K562 (cell line): ENCODE results near the gene DTNB. TPM values are rescaled to one million over a fixed set of nuclear protein-coding genes. Genes with fewer than 3 reads are reported as not detected.

Experiments
- ATAC-seq: fragments of 200-7000 bp; cut with Tn5 transposase; 3 replicates; pipeline ENCODE4 v1.9.1; 2020; ENCODE audit warnings: moderate library complexity
- BruUV-seq: library from RNA; stranded (reverse); fragments of 400-500 nt; replicated peaks from 2 replicates; lab custom pipeline; 2021; lab: Mats Ljungman, UMichigan
- CTCF ChIA-PET: fragments of 300-600 bp; formaldehyde crosslinking; extraction: SDS; loops from one replicate; lab custom pipeline; 2021; ENCODE audit warnings: low intra/inter-chr PET ratio; lab: Yijun Ruan, JAX
- POLR2A ChIA-PET: fragments of 300-600, 350-650 bp; sonication (Branson Sonifier 250); formaldehyde crosslinking; extraction: SDS; loops from one replicate; lab custom pipeline; 2021; ENCODE audit warnings: antibody characterized with exemption, inconsistent platforms; lab: Yijun Ruan, JAX
- DNase-seq, 4 experiments: peaks; one replicate each; pipeline versions ENCODE4 v3.0.0 to v3.0.0-alpha.2; 2011 to 2018; ENCODE audit warnings: low spot score in 3 of 4, mixed read lengths in 3 of 4; ENCODE audit errors: extremely low read depth in 1 of 4
- FAIRE-seq: peaks from 2 replicates; lab custom pipeline; 2011; peaks lifted over from hg19 to GRCh38; lab: Jason Lieb, UNC
- H2AFZ ChIP-seq: 2 replicates; pipeline ENCODE4 v1.6.0; 2011; ENCODE audit warnings: low read depth, low read length, control low read depth, inconsistent platforms
- H3K27ac ChIP-seq: fragments of 200-600 bp; 3 replicates; pipeline ENCODE4 v1.8.0; 2011; ENCODE audit warnings: low read depth, mild to moderate bottlenecking, control low read depth, inconsistent platforms, low read length, moderate library complexity, mixed read lengths; ENCODE audit errors: extremely low read depth
- H3K27me3 ChIP-seq, 2 experiments: fragments of 300-600 bp in 1 of 2; 2 replicates in 1 of 2; 3 replicates in 1 of 2; pipeline versions ENCODE4 v1.6.0 to v1.8.0; 2011; ENCODE audit warnings: inconsistent platforms in 2 of 2, low read length in 2 of 2, mild to moderate bottlenecking in 1 of 2, mixed read lengths in 1 of 2, moderate library complexity in 1 of 2; ENCODE audit not compliant: control insufficient read depth in 2 of 2, insufficient read depth in 2 of 2
- H3K36me3 ChIP-seq: fragments of 300-600 bp; 3 replicates; pipeline ENCODE4 v1.8.0; 2011; ENCODE audit warnings: mild to moderate bottlenecking, low read length, inconsistent platforms; ENCODE audit not compliant: control insufficient read depth, insufficient read depth
- H3K4me1 ChIP-seq, 2 experiments: fragments of 200-600 bp in 1 of 2; replicated peaks in 1 of 2; 2 replicates in 1 of 2; 3 replicates in 1 of 2; pipeline versions ENCODE4 v1.5.1 to v1.8.0; 2011; ENCODE audit warnings: inconsistent platforms in 2 of 2, low read length in 2 of 2, mild to moderate bottlenecking in 1 of 2, mixed read lengths in 1 of 2, moderate library complexity in 1 of 2; ENCODE audit not compliant: control insufficient read depth in 2 of 2, insufficient read depth in 2 of 2
- H3K4me2 ChIP-seq: 2 replicates; pipeline ENCODE4 v1.6.1; 2011; ENCODE audit warnings: low read length, control low read depth, inconsistent platforms, mixed read lengths; ENCODE audit not compliant: insufficient read depth
- H3K4me3 ChIP-seq: fragments of 200-600 bp; sonication (generic), shearing (Covaris generic); 2 replicates; pipeline ENCODE4 v1.5.1; 2016; ENCODE audit warnings: control low read depth, inconsistent platforms
- H3K79me2 ChIP-seq: fragments of 200-600 bp; 3 replicates; pipeline ENCODE4 v1.8.0; 2011; ENCODE audit warnings: low read length, inconsistent platforms; ENCODE audit not compliant: control insufficient read depth, insufficient read depth
- H3K9ac ChIP-seq, 2 experiments: 2 replicates each; pipeline versions ENCODE4 v1.6.0 to v1.6.1; 2011; ENCODE audit warnings: low read depth in 2 of 2, low read length in 2 of 2, control low read depth in 1 of 2, inconsistent platforms in 1 of 2, mild to moderate bottlenecking in 1 of 2, mixed read lengths in 1 of 2; ENCODE audit not compliant: insufficient read depth in 1 of 2
- H3K9me1 ChIP-seq: one replicate; pipeline ENCODE4 v1.6.0; 2011; ENCODE audit warnings: inconsistent platforms, mild to moderate bottlenecking, low read length, moderate library complexity; ENCODE audit not compliant: control insufficient read depth, insufficient read depth
- H3K9me3 ChIP-seq: replicated peaks from 2 replicates; pipeline ENCODE4 v1.5.1; 2011; ENCODE audit warnings: low read depth, low read length, inconsistent platforms; ENCODE audit not compliant: control insufficient read depth, insufficient read depth
- H4K20me1 ChIP-seq: replicated peaks from 2 replicates; pipeline ENCODE4 v1.6.1; 2011; ENCODE audit warnings: low read length, inconsistent platforms, mixed read lengths; ENCODE audit not compliant: control insufficient read depth, insufficient read depth
- CBFA2T3 ChIP-seq: fragments of 450-650 bp; IDR thresholded peaks from 2 replicates; pipeline ENCODE4 v1.6.1; 2017
- CBX5 ChIP-seq: IDR thresholded peaks from 2 replicates; pipeline ENCODE4 v1.6.1; 2014; ENCODE audit warnings: low read depth, borderline replicate concordance
- CHCHD3 ChIP-seq: fragments of 250-450 bp; sonication (Bioruptor Pico); IDR thresholded peaks from 2 replicates; pipeline ENCODE4 v2.1.2; 2022; ENCODE audit warnings: mild to moderate bottlenecking
- ELF4 ChIP-seq: fragments of 450-650 bp; formaldehyde crosslinking; IDR thresholded peaks from 2 replicates; pipeline ENCODE4 v1.4.0; 2022; ENCODE audit warnings: missing genetic modification characterization
- HNRNPLL ChIP-seq: fragments of 200-400 bp; formaldehyde crosslinking; IDR thresholded peaks from 2 replicates; pipeline ENCODE4 v1.6.1; 2017; ENCODE audit warnings: low read length, low read depth, mild to moderate bottlenecking; ENCODE audit not compliant: poor library complexity, severe bottlenecking
- NCOA2 ChIP-seq, 2 experiments: fragments of 450-650 bp; IDR thresholded peaks; 2 replicates each; pipeline ENCODE4 v1.6.1; 2018; ENCODE audit warnings: mild to moderate bottlenecking in 2 of 2, moderate library complexity in 1 of 2; ENCODE audit not compliant: partially characterized antibody in 2 of 2
- RBM22 ChIP-seq: fragments of 200-400 bp; formaldehyde crosslinking; IDR thresholded peaks from 2 replicates; pipeline ENCODE4 v1.6.1; 2018; ENCODE audit warnings: low read length, low read depth; ENCODE audit not compliant: poor library complexity, severe bottlenecking
- RFX5 ChIP-seq: IDR thresholded peaks from 2 replicates; pipeline ENCODE4 v1.6.1; 2011; ENCODE audit warnings: low read depth, mild to moderate bottlenecking, improper control_type of control experiment, low read length
- WHSC1 ChIP-seq: IDR thresholded peaks from one replicate; pipeline ENCODE4 v1.6.1; 2012; ENCODE audit warnings: low read length, control low read depth, inconsistent platforms
- ZBTB17 ChIP-seq: fragments of 450-650 bp; formaldehyde crosslinking; IDR thresholded peaks from 2 replicates; pipeline ENCODE4 v1.4.0; 2020; ENCODE audit warnings: mild to moderate bottlenecking
- WGBS: fragments of 100-300 bp; shearing (Covaris generic); methylation state at CpG from one replicate; pipeline ENCODE4 v1.1.6; 2016; ENCODE audit warnings: low coverage, mixed read lengths; ENCODE audit not compliant: insufficient coverage; ENCODE audit errors: missing lambda C conversion rate; 5-methylcytosine and 5-hydroxymethylcytosine counted together
- in situ Hi-C: fragments of 300-500 bp; cut with MboI; formaldehyde crosslinking; loops from 4 replicates; pipeline ENCODE4 v1.15.0; 2018; ENCODE audit warnings: inconsistent platforms, mixed read lengths
- intact Hi-C: fragments of 100-400 bp; cut with micrococcal nuclease; formaldehyde crosslinking; loops from 2 replicates; pipeline ENCODE4 v1.14.2; 2022
- polyA plus RNA-seq, 8 experiments: library from polyadenylated mRNA; depleted of rRNA in 4 of 8; stranded (reverse) in 5 of 8; unstranded in 3 of 8; fragments of >200 nt; fragmentation: Nextera tagmentation in 2 of 8; fragmentation: Illumina TruSeq in 1 of 8; extraction: Ambion mirVana in 2 of 8; extraction: Trizol in 1 of 8; gene quantifications; 2 replicates each; pipeline versions ENCODE4 v1.2.1 to v1.2.3, GENCODE V29; 2011 to 2014; ENCODE audit warnings: inconsistent platforms in 1 of 8, missing spikeins in 1 of 8
- total RNA-seq, 7 experiments: library from RNA; depleted of rRNA in 6 of 7; stranded (reverse); fragments of >200 nt in 6 of 7; fragmentation: Illumina TruSeq in 2 of 7; extraction: Trizol in 2 of 7; gene quantifications; 2 replicates each; pipeline versions ENCODE4 v1.2.1 to v1.2.3, GENCODE V29; 2011 to 2021; ENCODE audit warnings: low replicate concordance in 1 of 7
- TF ChIP-seq, protein P1 (sequence below): sonication (generic); formaldehyde crosslinking; IDR thresholded peaks from 2 replicates; pipeline ENCODE4 v1.8.0; 2022; ENCODE audit warnings: missing genetic modification reagents, mild to moderate bottlenecking, borderline replicate concordance
- TF ChIP-seq, protein P2 (sequence below), 2 experiments: fragments of 450-650 bp; conservative IDR thresholded peaks; 2 replicates each; pipeline ENCODE4 v1.6.1; 2017; ENCODE audit warnings: mild to moderate bottlenecking in 2 of 2, moderate library complexity in 2 of 2
- TF ChIP-seq, protein P3 (sequence below): IDR thresholded peaks from 3 replicates; pipeline ENCODE4 v1.6.1; 2011; ENCODE audit warnings: borderline replicate concordance, mild to moderate bottlenecking, moderate library complexity; ENCODE audit not compliant: insufficient read length; ENCODE audit errors: extremely low read depth
- TF ChIP-seq, protein P4 (sequence below): fragments of 250-450 bp; sonication (Bioruptor Pico); IDR thresholded peaks from 2 replicates; pipeline ENCODE4 v1.8.0; 2022; ENCODE audit warnings: moderate library complexity, mild to moderate bottlenecking, inconsistent platforms

DTNB gene
- total and polyA plus RNA-seq, 9 of the 15 experiments (the other 6 are each of a cell fraction or from before 2014, with no cell fraction given): 0.18 to 2.0 (median 0.77) TPM; not detected in 2

DNA sequence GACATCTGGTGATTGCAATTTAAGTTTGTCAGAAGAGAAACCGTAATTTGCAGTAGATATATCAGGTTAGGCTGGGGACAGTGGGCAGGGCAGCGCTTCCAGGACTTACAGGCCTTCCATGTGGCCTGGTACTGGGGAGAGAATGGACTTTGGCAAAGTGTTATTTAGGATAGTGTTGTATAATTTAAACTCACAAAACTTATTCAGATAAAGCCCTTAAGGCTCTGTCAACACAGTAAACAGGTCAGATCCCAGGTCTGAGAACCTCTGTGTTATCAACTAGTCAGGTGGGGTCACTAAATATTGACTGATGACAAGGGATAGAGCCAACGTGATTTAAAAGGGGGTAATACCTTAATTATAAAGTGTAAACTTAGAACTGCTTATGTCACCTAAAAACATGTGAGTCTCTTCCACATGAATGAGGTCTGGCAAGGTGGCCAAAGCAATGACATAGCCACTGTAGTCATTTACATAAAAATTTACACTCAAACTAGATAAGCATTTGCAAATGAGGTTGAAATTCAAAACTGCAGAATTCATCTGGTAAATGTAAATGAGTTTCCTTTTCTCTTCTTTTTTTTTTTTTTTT is 251.5 kb downstream of the DTNB start (continued):
- no peak for TF ChIP-seq ELF4
- TF ChIP-seq, protein P1, sequence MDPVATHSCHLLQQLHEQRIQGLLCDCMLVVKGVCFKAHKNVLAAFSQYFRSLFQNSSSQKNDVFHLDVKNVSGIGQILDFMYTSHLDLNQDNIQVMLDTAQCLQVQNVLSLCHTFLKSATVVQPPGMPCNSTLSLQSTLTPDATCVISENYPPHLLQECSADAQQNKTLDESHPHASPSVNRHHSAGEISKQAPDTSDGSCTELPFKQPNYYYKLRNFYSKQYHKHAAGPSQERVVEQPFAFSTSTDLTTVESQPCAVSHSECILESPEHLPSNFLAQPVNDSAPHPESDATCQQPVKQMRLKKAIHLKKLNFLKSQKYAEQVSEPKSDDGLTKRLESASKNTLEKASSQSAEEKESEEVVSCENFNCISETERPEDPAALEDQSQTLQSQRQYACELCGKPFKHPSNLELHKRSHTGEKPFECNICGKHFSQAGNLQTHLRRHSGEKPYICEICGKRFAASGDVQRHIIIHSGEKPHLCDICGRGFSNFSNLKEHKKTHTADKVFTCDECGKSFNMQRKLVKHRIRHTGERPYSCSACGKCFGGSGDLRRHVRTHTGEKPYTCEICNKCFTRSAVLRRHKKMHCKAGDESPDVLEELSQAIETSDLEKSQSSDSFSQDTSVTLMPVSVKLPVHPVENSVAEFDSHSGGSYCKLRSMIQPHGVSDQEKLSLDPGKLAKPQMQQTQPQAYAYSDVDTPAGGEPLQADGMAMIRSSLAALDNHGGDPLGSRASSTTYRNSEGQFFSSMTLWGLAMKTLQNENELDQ (CRISPR knock-in tag): no peak
- TF ChIP-seq, protein P2, sequence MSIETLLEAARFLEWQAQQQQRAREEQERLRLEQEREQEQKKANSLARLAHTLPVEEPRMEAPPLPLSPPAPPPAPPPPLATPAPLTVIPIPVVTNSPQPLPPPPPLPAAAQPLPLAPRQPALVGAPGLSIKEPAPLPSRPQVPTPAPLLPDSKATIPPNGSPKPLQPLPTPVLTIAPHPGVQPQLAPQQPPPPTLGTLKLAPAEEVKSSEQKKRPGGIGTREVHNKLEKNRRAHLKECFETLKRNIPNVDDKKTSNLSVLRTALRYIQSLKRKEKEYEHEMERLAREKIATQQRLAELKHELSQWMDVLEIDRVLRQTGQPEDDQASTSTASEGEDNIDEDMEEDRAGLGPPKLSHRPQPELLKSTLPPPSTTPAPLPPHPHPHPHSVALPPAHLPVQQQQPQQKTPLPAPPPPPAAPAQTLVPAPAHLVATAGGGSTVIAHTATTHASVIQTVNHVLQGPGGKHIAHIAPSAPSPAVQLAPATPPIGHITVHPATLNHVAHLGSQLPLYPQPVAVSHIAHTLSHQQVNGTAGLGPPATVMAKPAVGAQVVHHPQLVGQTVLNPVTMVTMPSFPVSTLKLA (conservative IDR thresholded peaks at IDR 0.05): no peak

DNA sequence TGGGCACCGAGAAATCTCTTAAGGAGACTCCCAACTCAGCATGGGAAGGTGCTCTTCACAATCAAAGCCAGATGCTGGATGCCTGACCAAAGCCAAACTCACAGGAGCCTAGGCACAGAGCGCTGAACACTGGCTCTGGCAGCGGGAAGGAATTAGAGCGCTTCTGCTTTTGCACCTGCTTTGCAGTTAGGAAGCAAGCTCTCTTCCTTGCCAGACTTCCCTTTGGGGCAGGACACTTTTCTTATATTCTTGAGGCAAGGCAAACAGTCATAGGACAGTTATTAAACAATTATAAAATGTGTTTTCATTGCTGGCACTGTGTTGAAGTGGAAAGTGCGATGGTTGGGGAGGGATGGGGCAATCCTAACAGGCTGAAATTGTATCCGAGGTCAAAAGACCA is 252.1 kb downstream of the DTNB start:
- Histone ChIP-seq H3K9me1 (no peaks in the 10 kb centered on the region), H3K9me3 (peaks cover 2% of the 10 kb centered on the region; the same call in 1 of the 2 replicates), H3K4me3 (no peak overlapping the region), H3K9ac (no peak overlapping the region), H3K27me3 (peaks cover 7 to 12% of the 10 kb centered on the region in 2 experiments), H3K4me2 (no peak overlapping the region), H3K4me1 (no peaks in the 10 kb centered on the region), H3K36me3 (no peaks in the 10 kb centered on the region), H3K27ac (no peak overlapping the region), H4K20me1 (no peaks in the 10 kb centered on the region), H2AFZ (no peak overlapping the region), H3K79me2 (no peaks in the 10 kb centered on the region)
- DNase-seq (no peak), FAIRE-seq (no peak), ATAC-seq (no peak)
- BruUV-seq: no TSS peak
- 0% methylated on average over 6 of the region's 6 CpGs for WGBS
- in situ Hi-C loops: no loop called here
- intact Hi-C loops: no loop called here
- ChIA-PET POLR2A (interaction anchor here (1.0 kb wide), 1 partner anchor 17 kb away, joined by 5 read pairs; no protein-coding TSS in a partner anchor), CTCF (no interaction called here)
- TF ChIP-seq WHSC1: no peak
- no peak for TF ChIP-seq RFX5
- TF ChIP-seq CBFA2T3: no peak
- TF ChIP-seq, protein P3, sequence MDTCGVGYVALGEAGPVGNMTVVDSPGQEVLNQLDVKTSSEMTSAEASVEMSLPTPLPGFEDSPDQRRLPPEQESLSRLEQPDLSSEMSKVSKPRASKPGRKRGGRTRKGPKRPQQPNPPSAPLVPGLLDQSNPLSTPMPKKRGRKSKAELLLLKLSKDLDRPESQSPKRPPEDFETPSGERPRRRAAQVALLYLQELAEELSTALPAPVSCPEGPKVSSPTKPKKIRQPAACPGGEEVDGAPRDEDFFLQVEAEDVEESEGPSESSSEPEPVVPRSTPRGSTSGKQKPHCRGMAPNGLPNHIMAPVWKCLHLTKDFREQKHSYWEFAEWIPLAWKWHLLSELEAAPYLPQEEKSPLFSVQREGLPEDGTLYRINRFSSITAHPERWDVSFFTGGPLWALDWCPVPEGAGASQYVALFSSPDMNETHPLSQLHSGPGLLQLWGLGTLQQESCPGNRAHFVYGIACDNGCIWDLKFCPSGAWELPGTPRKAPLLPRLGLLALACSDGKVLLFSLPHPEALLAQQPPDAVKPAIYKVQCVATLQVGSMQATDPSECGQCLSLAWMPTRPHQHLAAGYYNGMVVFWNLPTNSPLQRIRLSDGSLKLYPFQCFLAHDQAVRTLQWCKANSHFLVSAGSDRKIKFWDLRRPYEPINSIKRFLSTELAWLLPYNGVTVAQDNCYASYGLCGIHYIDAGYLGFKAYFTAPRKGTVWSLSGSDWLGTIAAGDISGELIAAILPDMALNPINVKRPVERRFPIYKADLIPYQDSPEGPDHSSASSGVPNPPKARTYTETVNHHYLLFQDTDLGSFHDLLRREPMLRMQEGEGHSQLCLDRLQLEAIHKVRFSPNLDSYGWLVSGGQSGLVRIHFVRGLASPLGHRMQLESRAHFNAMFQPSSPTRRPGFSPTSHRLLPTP: no peak
- no peak for TF ChIP-seq NCOA2 (IDR thresholded peaks at IDR 0.05; ENCODE audit: partially characterized antibody in 2 of 2)
- TF ChIP-seq, protein P4, sequence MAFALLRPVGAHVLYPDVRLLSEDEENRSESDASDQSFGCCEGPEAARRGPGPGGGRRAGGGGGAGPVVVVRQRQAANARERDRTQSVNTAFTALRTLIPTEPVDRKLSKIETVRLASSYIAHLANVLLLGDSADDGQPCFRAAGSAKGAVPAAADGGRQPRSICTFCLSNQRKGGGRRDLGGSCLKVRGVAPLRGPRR (CRISPR knock-in tag): no peak
- TF ChIP-seq CHCHD3 (CRISPR knock-in tag): no peak
- TF ChIP-seq RBM22: no peak
- no peak for TF ChIP-seq CBX5
- TF ChIP-seq ZBTB17 (CRISPR knock-in tag): no peak
- no peak for TF ChIP-seq HNRNPLL
